Stomach (tissue), 4 donors: ENCODE results near the gene ELF2.

Source experiments
- CTCF ChIP-seq, 7 experiments: fragments of 450-650 bp in 4 of 7; fragments of 200-600 bp in 3 of 7; sonication (generic) in 3 of 7; IDR thresholded peaks; one replicate each; pipeline ENCODE4 v1.5.1; 2016 to 2019; ENCODE audit warnings: antibody characterized with exemption in 7 of 7, control low read depth in 2 of 7, mild to moderate bottlenecking in 1 of 7
- EP300 ChIP-seq: sonication (generic); formaldehyde crosslinking; IDR thresholded peaks from one replicate; pipeline ENCODE4 v1.6.1; 2017; ENCODE audit warnings: antibody characterized with exemption
- POLR2A ChIP-seq, 4 donors: fragments of 450-650 bp; IDR thresholded peaks; one replicate each; pipeline ENCODE4 v1.6.1; 2016; ENCODE audit warnings: antibody characterized with exemption in 4 of 4, control low read depth in 2 of 4, mild to moderate bottlenecking in 1 of 4, moderate library complexity in 1 of 4
- POLR2AphosphoS5 ChIP-seq, 3 donors: sonication (generic); formaldehyde crosslinking; IDR thresholded peaks; one replicate each; pipeline ENCODE4 v1.6.1; 2016; ENCODE audit warnings: antibody characterized with exemption in 3 of 3

- TF ChIP-seq CTCF (IDR thresholded peaks at IDR 0.05) = no peak
- TF ChIP-seq EP300 = no peak
- no peak for TF ChIP-seq POLR2AphosphoS5 (IDR thresholded peaks at IDR 0.05)
- TF ChIP-seq POLR2A (IDR thresholded peaks at IDR 0.05) = no peak
Measured at GRCh38 chr4:139017861-139018260, 159.2 kb downstream of the ELF2 start.
